Liver (tissue), 9 donors: Measurements from ENCODE around the gene RAPGEF1. TPM values are rescaled to one million over a fixed set of nuclear protein-coding genes. Genes with fewer than 3 reads are reported as not detected.

Experiments
- DNase-seq: peaks from one replicate; pipeline ENCODE4 v3.0.0-alpha.2; 2017; ENCODE audit warnings: low spot score
- H3K27ac ChIP-seq, 2 donors: one replicate each; pipeline ENCODE4 v1.7.0; 2013; ENCODE audit warnings: inconsistent platforms in 2 of 2, low read length in 2 of 2, control low read depth in 1 of 2, low read depth in 1 of 2, mild to moderate bottlenecking in 1 of 2
- H3K27me3 ChIP-seq, 4 donors: one replicate each; pipeline versions ENCODE4 v1.6.1 to v1.7.0; 2013; ENCODE audit warnings: low read length in 3 of 4, inconsistent platforms in 1 of 4, mild to moderate bottlenecking in 1 of 4, moderate library complexity in 1 of 4; ENCODE audit not compliant: control insufficient read depth in 4 of 4, insufficient read depth in 4 of 4
- H3K36me3 ChIP-seq, 4 donors: one replicate each; pipeline versions ENCODE4 v1.6.1 to v1.7.0; 2013; ENCODE audit warnings: low read length in 3 of 4, mild to moderate bottlenecking in 3 of 4, low read depth in 1 of 4, moderate library complexity in 1 of 4; ENCODE audit not compliant: control insufficient read depth in 4 of 4, insufficient read depth in 3 of 4
- H3K4me1 ChIP-seq, 4 donors: one replicate each; pipeline versions ENCODE4 v1.6.1 to v1.7.0; 2013; ENCODE audit warnings: low read length in 3 of 4, mild to moderate bottlenecking in 3 of 4, moderate library complexity in 1 of 4; ENCODE audit not compliant: control insufficient read depth in 4 of 4, insufficient read depth in 4 of 4
- H3K4me3 ChIP-seq, 3 donors: one replicate each; pipeline versions ENCODE4 v1.6.1 to v1.7.0; 2013; ENCODE audit warnings: low read length in 3 of 3, control low read depth in 1 of 3, low read depth in 1 of 3, mild to moderate bottlenecking in 1 of 3
- H3K9ac ChIP-seq, 2 donors: one replicate each; pipeline ENCODE4 v1.7.0; 2013; ENCODE audit warnings: low read length in 2 of 2, mild to moderate bottlenecking in 2 of 2, moderate library complexity in 2 of 2, control low read depth in 1 of 2, low read depth in 1 of 2
- H3K9me3 ChIP-seq, 4 donors: one replicate each; pipeline versions ENCODE4 v1.6.1 to v1.7.0; 2013; ENCODE audit warnings: low read length in 3 of 4; ENCODE audit not compliant: control insufficient read depth in 4 of 4
- EGR1 ChIP-seq, 2 donors: IDR thresholded peaks; 2 replicates each; pipeline ENCODE4 v1.6.1; 2016 to 2018; ENCODE audit warnings: antibody characterized with exemption in 2 of 2, low read depth in 2 of 2
- FOXA1 ChIP-seq: IDR thresholded peaks from 2 replicates; pipeline ENCODE4 v1.6.1; 2016; ENCODE audit warnings: antibody characterized with exemption
- FOXA2 ChIP-seq: IDR thresholded peaks from 2 replicates; pipeline ENCODE4 v1.6.1; 2016; ENCODE audit warnings: antibody characterized with exemption
- GABPA ChIP-seq, 2 donors: IDR thresholded peaks in 1 of 2; conservative IDR thresholded peaks in 1 of 2; 2 replicates each; pipeline ENCODE4 v1.6.1; 2016; ENCODE audit warnings: antibody characterized with exemption in 2 of 2, mild to moderate bottlenecking in 1 of 2, moderate library complexity in 1 of 2
- HNF4A ChIP-seq, 2 donors: conservative IDR thresholded peaks; 2 replicates each; pipeline ENCODE4 v1.6.1; 2016; ENCODE audit warnings: antibody characterized with exemption in 2 of 2, mild to moderate bottlenecking in 2 of 2
- JUND ChIP-seq, 2 donors: IDR thresholded peaks; 2 replicates each; pipeline ENCODE4 v1.6.1; 2016; ENCODE audit warnings: antibody characterized with exemption in 2 of 2
- RAD21 ChIP-seq, 2 donors: IDR thresholded peaks; 2 replicates each; pipeline ENCODE4 v1.6.1; 2016; ENCODE audit warnings: antibody characterized with exemption in 2 of 2, mild to moderate bottlenecking in 2 of 2
- YY1 ChIP-seq: IDR thresholded peaks from 2 replicates; pipeline ENCODE4 v1.6.1; 2016; ENCODE audit warnings: antibody characterized with exemption, mild to moderate bottlenecking
- WGBS: extraction: QIAGEN DNeasy Blood & Tissue Kit; methylation state at CpG from one replicate; pipeline ENCODE4 v1.1.7; 2013; 5-methylcytosine and 5-hydroxymethylcytosine counted together
- polyA plus RNA-seq, 2 donors: library from polyadenylated mRNA; stranded (reverse) in 1 of 2; unstranded in 1 of 2; fragments of 200-250 nt in 1 of 2; fragments of >200 nt in 1 of 2; fragmentation: Nextera tagmentation in 1 of 2; extraction: Ambion mirVana in 1 of 2; gene quantifications; one replicate each; pipeline versions ENCODE4 v1.2.1 to v1.2.3, GENCODE V29; 2013 to 2015
- total RNA-seq, 2 donors: library from RNA; depleted of rRNA; stranded (reverse); fragments of >200 nt; gene quantifications; one replicate each; pipeline ENCODE4 v1.2.3, GENCODE V29; 2014
- TF ChIP-seq, protein P1 (sequence below): fragments of 150-350 bp; IDR thresholded peaks from 2 replicates; pipeline ENCODE4 v1.5.1; 2017; ENCODE audit warnings: improper control_type of control experiment, low read depth, low read length; ENCODE audit not compliant: missing input control
- TF ChIP-seq, protein P2 (sequence below): IDR thresholded peaks from 2 replicates; pipeline ENCODE4 v1.6.1; 2016; ENCODE audit warnings: antibody characterized with exemption, mild to moderate bottlenecking
- TF ChIP-seq, protein P3 (sequence below): IDR thresholded peaks from 2 replicates; pipeline ENCODE4 v1.6.1; 2016; ENCODE audit warnings: antibody characterized with exemption
- TF ChIP-seq, protein P4 (sequence below): IDR thresholded peaks from 2 replicates; pipeline ENCODE4 v1.6.1; 2016; ENCODE audit warnings: antibody characterized with exemption
- donor health status: healthy.
- donor health status: healthy.
- donor health status: healthy.
- donor health status: healthy.
- donor health status: healthy.

The RAPGEF1 gene
- total and polyA plus RNA-seq, 4 donors: 5.6 to 19.7 (median 16.8) TPM

DNA sequence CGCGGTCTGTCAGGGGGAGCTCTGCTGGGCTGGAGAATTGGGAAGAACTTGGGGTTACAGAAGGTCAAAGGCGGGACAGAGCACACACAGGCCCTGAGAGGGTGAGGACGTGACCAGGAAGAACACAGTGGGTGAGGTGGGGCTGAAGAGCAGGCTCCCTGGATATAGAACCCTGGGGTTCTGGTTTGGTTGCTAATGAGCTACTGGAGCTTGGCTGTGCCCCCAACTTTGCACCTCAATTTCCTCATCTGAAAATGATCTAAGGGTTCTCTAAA lies 110.7 kb downstream of the RAPGEF1 start:
- WGBS: 86% methylated on average over 4 of the region's 4 CpGs
- H3K4me3 ChIP-seq: no peak overlapping the region
- H3K27me3 ChIP-seq: no peaks in the 10 kb centered on the region
- no peaks in the 10 kb centered on the region for H3K9me3 ChIP-seq
- peak overlapping the region in 1 of 2 donors; percentile 70 for H3K27ac ChIP-seq
- no peaks in the 10 kb centered on the region for H3K4me1 ChIP-seq
- TF ChIP-seq GABPA (IDR thresholded peaks at IDR 0.05 in 1 of 2, conservative IDR thresholded peaks at IDR 0.05 in 1 of 2) (no peak), RAD21 (IDR thresholded peaks at IDR 0.05) (peak in 1 of 2 donors; percentile 14)
- H3K36me3 ChIP-seq: peaks cover 5 to 17% (median 13%) of the 10 kb centered on the region in 4 donors
- DNase-seq: no peak
- H3K9ac ChIP-seq: no peak overlapping the region

DNA sequence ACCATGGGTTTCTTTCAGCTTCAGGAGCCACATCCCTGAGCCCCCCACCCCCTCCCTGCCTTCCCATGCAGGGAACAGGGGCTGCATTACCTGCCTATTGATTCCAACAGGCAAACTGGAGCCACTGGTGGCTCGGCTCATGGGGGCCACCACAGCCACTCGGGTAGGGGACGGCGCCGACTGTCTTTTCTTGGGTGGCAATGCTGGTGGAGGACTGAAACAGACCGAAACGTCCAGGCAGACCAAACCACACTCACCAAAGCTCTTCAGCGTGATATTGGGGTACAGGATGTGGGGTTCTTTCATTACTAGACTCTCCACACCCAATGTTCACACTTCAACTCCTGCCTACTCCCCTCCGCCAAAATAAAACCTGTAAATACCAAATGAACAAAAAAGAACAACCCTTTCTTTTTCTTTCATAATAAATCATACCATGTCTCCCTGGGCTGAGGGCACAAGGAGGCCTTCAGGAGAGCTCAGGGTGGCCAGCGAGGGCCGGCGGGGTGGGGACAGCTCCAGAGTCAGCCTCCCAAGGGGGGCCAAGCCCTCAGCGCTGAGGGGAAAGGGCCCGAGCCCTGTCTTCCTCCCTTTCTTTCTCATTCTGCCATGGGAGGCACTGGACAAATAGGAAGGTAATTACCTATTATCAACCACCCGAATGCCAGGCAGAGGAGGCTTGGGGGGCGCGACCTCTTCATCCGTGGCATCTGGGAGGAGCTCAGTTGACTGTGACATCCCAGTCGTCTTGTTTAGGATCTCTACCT lies 111.2 kb downstream of the RAPGEF1 start:
- TF ChIP-seq, protein P1, sequence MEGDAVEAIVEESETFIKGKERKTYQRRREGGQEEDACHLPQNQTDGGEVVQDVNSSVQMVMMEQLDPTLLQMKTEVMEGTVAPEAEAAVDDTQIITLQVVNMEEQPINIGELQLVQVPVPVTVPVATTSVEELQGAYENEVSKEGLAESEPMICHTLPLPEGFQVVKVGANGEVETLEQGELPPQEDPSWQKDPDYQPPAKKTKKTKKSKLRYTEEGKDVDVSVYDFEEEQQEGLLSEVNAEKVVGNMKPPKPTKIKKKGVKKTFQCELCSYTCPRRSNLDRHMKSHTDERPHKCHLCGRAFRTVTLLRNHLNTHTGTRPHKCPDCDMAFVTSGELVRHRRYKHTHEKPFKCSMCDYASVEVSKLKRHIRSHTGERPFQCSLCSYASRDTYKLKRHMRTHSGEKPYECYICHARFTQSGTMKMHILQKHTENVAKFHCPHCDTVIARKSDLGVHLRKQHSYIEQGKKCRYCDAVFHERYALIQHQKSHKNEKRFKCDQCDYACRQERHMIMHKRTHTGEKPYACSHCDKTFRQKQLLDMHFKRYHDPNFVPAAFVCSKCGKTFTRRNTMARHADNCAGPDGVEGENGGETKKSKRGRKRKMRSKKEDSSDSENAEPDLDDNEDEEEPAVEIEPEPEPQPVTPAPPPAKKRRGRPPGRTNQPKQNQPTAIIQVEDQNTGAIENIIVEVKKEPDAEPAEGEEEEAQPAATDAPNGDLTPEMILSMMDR: no peak
- TF ChIP-seq, protein P2, sequence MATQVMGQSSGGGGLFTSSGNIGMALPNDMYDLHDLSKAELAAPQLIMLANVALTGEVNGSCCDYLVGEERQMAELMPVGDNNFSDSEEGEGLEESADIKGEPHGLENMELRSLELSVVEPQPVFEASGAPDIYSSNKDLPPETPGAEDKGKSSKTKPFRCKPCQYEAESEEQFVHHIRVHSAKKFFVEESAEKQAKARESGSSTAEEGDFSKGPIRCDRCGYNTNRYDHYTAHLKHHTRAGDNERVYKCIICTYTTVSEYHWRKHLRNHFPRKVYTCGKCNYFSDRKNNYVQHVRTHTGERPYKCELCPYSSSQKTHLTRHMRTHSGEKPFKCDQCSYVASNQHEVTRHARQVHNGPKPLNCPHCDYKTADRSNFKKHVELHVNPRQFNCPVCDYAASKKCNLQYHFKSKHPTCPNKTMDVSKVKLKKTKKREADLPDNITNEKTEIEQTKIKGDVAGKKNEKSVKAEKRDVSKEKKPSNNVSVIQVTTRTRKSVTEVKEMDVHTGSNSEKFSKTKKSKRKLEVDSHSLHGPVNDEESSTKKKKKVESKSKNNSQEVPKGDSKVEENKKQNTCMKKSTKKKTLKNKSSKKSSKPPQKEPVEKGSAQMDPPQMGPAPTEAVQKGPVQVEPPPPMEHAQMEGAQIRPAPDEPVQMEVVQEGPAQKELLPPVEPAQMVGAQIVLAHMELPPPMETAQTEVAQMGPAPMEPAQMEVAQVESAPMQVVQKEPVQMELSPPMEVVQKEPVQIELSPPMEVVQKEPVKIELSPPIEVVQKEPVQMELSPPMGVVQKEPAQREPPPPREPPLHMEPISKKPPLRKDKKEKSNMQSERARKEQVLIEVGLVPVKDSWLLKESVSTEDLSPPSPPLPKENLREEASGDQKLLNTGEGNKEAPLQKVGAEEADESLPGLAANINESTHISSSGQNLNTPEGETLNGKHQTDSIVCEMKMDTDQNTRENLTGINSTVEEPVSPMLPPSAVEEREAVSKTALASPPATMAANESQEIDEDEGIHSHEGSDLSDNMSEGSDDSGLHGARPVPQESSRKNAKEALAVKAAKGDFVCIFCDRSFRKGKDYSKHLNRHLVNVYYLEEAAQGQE: no peak
- no peaks in the 10 kb centered on the region for H3K27me3 ChIP-seq
- H3K9ac ChIP-seq: no peak overlapping the region
- H3K9me3 ChIP-seq: no peaks in the 10 kb centered on the region
- H3K4me3 ChIP-seq: no peak overlapping the region
- WGBS: 90% methylated on average over 19 of the region's 19 CpGs
- H3K27ac ChIP-seq: peak overlapping the region; percentile 29 to 70
- H3K4me1 ChIP-seq: no peaks in the 10 kb centered on the region
- DNase-seq: no peak
- peaks cover 5 to 20% (median 14%) of the 10 kb centered on the region in 4 donors for H3K36me3 ChIP-seq

DNA sequence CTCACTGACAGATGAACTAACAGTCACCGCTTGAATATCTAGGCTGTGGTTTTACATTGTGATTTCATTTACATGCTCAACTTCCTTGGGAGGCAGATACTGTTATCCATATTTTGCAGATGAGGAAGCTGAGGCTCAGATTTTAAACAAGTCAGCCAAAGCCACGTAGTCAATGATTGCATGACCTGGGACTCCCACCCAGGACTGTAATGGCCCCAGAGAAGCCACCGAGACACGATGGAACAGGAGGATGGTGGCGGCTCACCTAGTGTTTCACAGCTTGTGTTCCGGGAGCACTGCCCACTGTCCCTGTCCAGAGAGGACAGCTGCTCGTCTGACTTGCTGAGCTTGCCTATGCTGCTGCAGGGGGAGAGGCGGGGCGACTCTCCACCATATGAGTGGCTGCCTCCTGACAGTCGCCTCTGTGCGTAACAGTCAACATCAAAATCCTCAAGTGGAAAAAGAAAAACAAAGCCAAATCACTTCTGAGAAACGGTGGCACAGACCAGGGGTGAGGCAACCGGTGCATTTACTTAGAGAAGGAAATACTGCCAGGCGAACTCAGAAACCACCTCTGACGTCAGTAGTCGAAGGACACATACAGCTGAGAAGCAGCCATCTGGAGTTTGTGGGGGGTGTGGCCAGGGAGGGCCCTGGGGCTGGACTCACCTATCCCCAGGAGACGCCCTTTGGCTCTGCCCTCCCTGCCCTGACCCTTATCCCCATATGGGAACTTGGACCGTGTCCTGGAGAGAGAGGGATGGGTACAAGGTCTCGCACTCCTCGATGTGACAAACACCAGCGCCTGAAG lies 112.0 kb downstream of the RAPGEF1 start:
- Histone ChIP-seq H3K27ac (peak overlapping the region; percentile 29 to 70), H3K9ac (peak overlapping the region in 1 of 2 donors; percentile 3)
- WGBS: 56% methylated on average over 21 of the region's 21 CpGs
- TF ChIP-seq, protein P2: peak; percentile 22
- TF ChIP-seq RAD21 (IDR thresholded peaks at IDR 0.05): peak; percentile 31 to 62
- TF ChIP-seq YY1: no peak
- peak; percentile 74 to 78 for TF ChIP-seq EGR1 (IDR thresholded peaks at IDR 0.05; ENCODE audit: low read depth in 2 of 2)
- TF ChIP-seq HNF4A (conservative IDR thresholded peaks at IDR 0.05): peak; percentile 87 to 99
- TF ChIP-seq, protein P3, sequence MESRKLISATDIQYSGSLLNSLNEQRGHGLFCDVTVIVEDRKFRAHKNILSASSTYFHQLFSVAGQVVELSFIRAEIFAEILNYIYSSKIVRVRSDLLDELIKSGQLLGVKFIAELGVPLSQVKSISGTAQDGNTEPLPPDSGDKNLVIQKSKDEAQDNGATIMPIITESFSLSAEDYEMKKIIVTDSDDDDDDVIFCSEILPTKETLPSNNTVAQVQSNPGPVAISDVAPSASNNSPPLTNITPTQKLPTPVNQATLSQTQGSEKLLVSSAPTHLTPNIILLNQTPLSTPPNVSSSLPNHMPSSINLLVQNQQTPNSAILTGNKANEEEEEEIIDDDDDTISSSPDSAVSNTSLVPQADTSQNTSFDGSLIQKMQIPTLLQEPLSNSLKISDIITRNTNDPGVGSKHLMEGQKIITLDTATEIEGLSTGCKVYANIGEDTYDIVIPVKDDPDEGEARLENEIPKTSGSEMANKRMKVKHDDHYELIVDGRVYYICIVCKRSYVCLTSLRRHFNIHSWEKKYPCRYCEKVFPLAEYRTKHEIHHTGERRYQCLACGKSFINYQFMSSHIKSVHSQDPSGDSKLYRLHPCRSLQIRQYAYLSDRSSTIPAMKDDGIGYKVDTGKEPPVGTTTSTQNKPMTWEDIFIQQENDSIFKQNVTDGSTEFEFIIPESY: no peak
- TF ChIP-seq, protein P4, sequence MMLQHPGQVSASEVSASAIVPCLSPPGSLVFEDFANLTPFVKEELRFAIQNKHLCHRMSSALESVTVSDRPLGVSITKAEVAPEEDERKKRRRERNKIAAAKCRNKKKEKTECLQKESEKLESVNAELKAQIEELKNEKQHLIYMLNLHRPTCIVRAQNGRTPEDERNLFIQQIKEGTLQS: peak; percentile 94
- no peak for TF ChIP-seq GABPA (IDR thresholded peaks at IDR 0.05 in 1 of 2, conservative IDR thresholded peaks at IDR 0.05 in 1 of 2)
- TF ChIP-seq JUND (IDR thresholded peaks at IDR 0.05): peak; percentile 65 to 94
- TF ChIP-seq FOXA1: peak; percentile 40
- TF ChIP-seq FOXA2: peak; percentile 59

More for the DNA sequence above, 112.0 kb downstream of the RAPGEF1 start:
- DNase-seq: no peak
- Histone ChIP-seq H3K4me1 (no peaks in the 10 kb centered on the region), H3K27me3 (no peaks in the 10 kb centered on the region), H3K36me3 (peaks cover 5 to 23% (median 11%) of the 10 kb centered on the region in 4 donors), H3K9me3 (no peaks in the 10 kb centered on the region), H3K4me3 (no peak overlapping the region)
